GM19193 (cell line): Measurements from ENCODE around the gene ZNF784.

Experiments used
- POLR2A ChIP-seq: IDR thresholded peaks from 4 replicates; pipeline ENCODE4 v1.6.1; 2011; ENCODE audit not compliant: insufficient read depth, insufficient read length; ENCODE audit errors: extremely low read depth

Gene ZNF784

DNA sequence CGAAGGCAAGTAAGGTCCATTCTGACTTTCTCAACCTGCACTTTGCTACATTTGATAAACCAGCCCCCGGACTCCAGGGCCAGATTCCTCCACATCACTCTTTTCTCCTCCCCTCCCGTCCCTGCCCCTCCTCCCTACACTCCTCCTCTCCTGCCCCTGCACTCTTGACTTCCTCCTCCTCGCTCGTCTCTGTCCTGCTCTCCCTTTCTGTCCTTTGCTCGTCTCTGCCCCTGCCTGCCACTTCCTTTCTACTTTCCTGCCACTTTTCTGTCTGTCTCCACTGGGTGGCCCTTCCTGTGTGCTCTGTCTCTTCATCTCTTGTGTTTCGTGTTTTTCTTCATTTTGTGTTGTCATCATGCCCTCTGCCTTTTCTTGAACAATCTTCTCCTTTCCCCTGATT lies 37.5 kb upstream of the ZNF784 start:
- no peak for TF ChIP-seq POLR2A

DNA sequence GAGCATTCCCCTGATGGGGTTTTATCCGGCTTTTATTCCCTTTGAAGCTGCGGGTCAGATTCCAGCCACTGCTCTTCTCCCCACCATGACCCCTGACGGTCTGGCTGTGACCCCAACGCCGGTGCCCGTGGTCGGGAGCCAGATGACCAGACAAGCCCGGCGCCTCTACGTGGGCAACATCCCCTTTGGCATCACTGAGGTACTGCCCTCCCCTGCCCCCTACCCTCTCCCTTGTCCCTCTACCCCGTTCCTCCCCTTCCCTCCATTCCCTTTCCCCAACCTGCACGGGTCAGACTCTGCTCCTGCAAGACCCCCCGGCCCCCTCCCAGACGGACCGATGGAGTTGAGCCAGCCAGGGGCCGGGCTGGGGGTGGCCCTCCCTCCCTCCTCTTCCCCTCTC lies 36.6 kb upstream of the ZNF784 start:
- TF ChIP-seq POLR2A = no peak

DNA sequence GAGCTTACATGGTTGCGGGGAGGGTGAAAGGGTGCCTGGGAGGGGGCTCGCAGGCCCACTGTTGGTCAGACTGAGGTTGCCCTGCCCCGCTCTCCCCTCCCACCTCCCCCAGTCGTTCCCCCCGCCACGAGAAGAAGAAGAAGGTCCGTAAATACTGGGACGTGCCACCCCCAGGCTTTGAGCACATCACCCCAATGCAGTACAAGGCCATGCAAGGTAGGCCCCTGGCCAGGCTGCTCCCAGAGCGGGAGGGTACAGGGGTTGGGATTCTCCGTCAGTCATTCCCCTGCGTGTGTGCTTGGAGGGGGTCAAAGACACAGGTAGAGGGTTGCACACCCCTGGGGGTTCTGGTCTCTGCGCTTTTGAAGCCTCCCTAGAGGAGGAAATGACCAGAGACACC lies 36.0 kb upstream of the ZNF784 start:
- TF ChIP-seq POLR2A = no peak

DNA sequence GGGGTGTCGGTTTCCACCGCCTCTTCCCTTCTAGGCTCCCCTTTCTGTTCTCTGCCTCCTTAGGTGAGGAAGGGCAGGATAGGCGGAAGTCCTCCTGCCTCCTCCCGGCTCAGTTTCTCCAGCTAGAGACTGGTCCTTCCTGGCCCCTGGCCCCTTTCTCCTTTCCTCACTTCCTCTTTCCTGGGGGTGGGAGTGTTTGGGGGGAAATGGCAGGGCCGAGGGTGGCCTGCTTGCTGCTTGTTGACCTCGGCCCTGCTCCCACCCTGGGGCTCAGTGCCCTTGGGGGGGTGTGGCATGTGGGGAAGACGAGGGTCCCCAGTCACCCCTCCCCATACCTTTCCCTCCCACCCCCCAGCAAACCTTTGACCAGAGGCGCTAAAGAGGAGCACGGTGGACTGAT lies 35.5 kb upstream of the ZNF784 start:
- no peak for TF ChIP-seq POLR2A

DNA sequence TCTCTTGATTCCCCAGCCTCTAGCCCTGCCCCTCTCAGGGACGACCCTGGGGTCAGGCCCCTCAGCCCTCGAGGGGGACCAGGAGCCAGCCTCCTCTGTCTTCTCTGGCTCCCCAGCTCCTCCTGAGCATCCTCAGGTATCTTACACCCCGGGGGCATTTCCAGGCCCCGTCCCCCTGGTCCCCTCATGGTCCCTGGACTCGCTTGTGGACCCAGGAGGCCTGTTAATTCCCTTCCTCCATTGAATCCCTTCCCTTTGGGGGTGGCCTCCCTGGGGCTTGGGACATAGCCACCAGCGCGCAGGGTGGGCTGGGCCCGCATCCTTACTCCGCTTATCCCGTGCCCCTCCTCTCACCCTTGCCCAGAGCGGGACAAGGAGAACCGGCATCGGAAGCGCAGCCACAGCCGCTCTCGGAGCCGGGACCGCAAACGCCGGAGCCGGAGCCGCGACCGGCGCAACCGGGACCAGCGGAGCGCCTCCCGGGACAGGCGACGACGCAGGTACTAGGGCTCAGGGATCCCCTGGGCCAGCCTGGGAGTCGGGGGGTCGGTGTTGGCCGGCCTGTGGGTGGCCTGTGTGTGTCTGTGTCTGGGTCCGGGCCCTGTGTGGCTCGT lies 34.6 kb upstream of the ZNF784 start:
- TF ChIP-seq POLR2A = no peak

DNA sequence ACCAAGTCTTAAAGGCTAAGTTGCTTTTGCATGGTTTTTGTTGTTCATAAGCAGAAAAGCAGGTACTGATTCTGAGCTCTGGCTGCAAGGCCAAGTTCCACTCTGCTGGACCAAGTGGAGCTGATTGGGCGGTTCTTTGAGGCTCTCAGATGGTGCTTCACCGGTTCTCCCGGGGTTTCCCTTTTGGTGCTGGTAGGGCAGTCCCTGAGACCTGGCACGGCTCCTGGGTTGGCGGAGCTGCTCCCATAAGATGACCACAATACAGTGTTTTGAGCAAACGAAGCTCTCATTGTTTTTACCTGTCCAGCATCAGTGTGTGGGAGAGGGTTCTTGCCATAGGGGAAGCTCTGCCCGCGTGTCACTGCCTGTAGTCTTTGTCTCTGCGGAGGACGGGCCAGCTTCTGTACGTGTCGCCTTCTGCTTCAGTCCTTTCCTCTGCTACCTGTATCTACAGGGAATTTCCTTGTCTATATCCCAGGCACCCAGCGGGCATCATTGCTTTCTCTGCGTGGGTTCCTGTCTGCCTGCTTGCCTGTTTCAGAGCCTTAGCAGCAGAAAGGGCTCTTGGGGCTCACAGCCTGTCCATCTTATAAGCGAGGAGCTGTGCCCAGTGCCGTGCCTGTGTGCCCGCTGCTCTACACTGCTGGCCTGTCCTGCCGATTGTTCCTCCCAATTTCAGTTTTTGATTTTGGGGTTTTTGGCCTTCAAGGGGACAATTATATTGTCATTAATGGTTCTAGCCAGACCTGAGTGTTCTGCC lies 32.8 kb upstream of the ZNF784 start:
- no peak for TF ChIP-seq POLR2A

DNA sequence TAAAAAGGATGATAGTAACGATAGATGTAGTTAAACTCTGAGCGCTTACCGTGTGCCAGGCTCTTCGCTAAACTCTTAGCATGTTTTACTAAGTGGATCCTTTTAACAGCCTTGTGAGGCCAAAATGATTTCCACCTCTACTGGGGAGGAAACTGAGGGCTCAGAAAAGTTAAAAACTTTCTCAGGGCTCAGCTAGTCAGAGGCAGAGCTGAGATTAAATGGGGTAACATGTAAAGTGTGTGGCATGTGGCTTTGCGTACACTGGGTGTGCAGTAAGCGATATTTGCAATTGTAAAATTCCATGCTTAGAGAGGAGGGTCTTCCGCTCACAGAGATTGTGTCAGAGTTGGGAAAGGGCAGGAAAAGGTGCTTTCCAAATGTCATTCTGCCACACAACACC lies 32.2 kb upstream of the ZNF784 start:
- no peak for TF ChIP-seq POLR2A

DNA sequence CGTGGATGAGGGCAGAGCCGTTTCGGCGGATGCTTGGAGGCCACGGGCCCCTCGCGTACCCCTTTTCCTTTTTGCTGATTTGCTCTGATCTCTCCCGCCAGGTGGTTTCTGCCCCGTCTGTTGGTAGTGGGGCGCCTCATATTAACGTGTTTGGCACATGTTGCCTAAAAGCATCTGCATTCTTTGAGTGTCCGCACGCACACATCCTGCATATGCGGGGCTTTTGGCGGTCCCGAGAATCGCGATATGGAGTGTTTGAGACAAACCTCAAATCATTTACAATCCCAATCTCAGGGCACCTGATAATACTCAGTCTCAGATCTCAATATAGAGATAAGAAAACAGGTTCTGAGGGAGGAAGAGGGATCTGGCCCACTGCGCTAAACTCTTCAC lies 31.3 kb upstream of the ZNF784 start:
- TF ChIP-seq POLR2A = no peak

DNA sequence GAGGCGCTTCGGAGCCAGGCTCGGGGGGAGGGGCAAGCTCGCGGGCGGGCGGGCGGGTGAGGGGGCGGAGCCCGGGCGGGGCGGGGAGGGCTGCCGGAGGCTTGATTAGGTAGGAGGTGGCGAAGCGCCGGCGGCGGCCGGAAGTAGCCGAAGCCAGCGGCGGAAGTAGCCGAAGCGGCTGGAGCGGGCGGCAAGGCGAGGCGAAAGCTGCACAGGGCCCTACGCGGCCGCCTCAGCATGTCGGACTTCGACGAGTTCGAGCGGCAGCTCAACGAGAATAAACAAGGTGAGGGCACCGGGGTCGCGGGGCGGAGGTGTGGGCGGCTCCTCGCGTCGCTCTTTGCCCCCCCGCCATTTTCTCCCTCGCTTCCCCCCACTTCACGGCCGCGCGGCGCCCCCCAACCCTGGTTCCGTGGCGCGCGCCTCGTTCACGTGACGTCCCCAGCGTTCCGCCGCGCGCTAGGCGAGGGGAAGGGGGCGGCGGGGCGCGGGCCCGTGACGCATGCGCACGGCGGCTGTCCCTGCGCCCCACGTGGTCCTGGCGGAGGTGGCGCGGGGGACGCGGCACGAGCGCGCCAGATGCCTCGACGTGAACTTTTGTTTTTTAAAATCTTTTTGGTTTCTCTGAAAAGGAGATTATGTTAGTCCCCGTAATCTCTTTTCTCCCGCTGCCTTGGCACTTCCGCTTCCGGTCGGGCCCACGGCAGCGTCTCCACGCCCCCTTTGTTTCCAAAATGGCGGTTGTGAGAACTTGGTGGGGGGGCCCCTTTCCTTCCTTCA lies 30.7 kb upstream of the ZNF784 start, which contains the start of gene U2AF2:
Gene U2AF2, plus strand, starts transcription at position 168 of the 780 bp plus-strand sequence. Its CDS starts 70 bp downstream, at position 238.
- TF ChIP-seq POLR2A = peak; percentile 82

DNA sequence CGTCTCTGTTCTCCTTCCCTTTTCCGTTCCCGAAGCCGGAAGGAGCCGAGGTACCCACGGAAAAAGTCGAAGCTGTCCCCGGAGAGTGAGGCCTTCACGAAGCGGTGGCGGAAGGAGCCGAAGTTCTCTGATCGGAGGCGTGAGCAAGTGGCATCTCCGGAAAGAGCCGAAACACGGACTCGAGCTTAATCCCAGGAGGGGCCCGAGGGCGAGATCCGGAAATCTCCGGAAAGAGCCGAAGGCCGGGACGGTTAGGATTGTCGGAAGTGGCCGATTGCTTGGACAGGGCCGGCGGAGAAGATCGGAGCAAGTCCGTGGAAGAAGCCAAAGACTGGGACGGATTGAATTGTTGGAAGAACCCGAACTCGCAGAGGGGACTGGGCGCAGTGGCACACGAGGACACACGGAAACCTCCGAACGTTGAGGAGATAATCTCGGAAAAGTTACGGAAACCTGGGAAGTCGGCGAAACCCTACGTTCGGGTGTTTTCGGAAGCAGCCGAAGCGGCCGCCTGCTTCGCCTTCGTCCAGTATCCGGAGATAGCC lies 30.0 kb upstream of the ZNF784 start:
- TF ChIP-seq POLR2A = no peak

DNA sequence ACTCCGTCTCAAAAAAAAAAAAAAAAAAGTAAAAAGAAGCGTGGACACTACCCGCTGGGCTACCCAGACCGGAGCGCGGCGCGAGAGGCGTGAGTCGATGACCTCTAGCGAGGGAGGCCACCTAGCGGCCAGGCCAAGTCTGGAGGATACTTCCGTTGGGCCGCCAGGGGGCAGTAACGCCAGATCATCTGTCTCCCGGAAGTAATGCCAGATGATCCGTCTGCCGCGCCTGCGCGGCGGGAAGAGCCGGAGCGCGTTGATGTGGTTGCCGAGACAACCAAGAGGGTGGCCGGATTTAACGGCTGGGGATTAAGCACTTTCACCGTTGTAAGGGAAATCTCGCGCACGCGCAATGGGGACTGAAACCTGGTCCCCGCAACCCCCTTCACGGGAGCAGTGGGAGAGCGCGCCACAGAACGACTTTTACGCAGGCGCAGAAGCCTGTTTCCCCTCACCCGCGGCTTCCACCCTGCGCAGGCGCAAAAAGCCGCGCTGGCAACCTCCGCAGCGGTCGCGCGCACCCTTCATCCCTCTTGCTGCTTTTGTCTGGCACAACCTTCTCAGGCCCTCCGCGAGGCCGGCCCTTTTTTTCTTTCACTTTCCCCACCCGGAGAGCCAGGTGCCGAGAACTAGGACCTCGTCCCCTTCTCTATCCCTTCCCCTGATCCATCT lies 29.4 kb upstream of the ZNF784 start:
- TF ChIP-seq POLR2A = peak; percentile 90

DNA sequence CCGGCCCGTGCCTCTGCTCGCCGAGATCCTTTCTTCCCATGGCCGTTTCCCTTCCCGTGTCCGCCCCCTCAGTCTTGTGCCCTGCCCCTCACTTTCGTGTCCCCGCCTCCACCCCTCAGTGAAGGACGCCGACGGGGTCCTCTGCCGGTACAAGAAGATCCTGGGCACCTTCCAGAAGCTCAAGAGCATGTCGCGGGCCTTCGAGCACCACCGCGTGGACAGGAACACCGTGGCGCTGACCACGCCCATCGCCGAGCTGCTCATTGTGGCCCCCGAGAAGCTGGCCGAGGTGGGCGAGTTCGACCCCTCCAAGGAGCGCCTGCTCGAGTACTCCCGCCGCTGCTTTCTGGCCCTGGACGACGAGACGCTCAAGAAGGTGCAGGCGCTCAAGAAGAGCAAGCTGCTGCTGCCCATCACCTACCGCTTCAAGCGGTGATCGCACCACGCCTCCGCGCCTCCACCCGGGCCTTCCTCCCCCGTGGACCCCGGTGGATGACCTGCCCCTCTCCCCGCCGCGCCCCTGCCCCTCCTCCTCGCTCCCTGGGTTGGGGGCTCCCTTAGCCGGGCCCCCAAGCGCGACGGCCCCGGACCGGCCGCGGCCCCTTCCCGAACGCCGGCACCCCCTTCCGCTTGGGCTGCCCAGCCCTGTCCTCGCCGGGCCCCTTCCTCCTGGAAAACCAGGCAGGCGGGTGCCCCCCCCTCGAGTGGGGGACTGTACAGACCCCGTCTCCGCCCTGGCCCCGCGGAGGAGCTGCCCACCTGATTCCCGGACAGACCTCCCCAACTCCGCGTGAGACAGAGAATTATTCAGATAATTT lies 28.2 kb upstream of the ZNF784 start:
- TF ChIP-seq POLR2A = no peak

DNA sequence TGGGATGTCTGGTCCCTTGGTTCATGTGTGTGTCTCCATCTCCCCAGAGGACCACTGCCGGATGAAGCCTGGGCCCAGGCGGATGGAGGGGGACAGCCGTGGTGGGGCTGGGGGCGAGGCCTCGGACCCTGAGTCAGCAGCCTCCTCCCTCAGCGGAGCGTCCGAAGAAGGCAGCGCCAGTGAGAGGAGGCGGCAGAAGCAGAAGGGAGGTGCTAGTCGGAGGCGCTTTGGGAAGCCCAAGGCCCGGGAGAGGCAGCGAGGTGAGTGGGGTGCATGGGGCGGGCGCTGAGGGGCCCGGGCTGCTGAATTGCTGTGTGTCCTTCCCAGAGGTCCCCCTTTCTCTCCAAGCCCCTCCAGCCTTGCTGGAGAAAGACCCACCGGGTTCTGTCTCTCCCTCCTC lies 26.9 kb upstream of the ZNF784 start:
- TF ChIP-seq POLR2A = no peak
